Measurements from ENCODE around the gene HTR3C. TPM values are rescaled to one million over a fixed set of nuclear protein-coding genes. Genes with fewer than 3 reads are reported as not detected.
"Not testable (repeated sequence)": the region's sequence is repeated elsewhere in the genome, so short reads cannot be mapped to it uniquely, and the experiment has no call there.

HTR3C gene
- total RNA-seq, 1 donor from 2014 or later = not detected

DNA sequence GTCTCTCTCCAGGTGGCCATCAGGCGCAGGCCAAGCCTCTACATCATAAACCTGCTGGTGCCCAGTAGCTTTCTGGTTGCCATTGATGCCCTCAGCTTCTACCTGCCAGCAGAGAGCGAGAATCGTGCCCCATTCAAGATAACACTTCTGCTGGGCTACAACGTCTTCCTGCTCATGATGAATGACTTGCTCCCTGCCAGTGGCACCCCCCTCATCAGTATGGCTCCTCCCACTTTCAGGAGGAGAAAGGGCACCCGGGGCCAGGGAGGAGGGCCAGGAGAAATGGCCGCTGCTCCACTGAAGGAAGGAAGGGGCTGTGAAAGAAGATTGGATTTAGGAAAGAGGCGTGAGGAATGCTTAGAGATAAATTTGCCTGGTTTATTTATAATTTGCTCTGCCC, 6.6 kb downstream of the HTR3C start:
- H3K4me1 Mint-ChIP-seq (ENCODE audit: low read depth) = no peaks in the 10 kb centered on the region
- H3K9me3 Mint-ChIP-seq (ENCODE audit: low read depth) = no peaks in the 10 kb centered on the region
- TF ChIP-seq, protein P1, sequence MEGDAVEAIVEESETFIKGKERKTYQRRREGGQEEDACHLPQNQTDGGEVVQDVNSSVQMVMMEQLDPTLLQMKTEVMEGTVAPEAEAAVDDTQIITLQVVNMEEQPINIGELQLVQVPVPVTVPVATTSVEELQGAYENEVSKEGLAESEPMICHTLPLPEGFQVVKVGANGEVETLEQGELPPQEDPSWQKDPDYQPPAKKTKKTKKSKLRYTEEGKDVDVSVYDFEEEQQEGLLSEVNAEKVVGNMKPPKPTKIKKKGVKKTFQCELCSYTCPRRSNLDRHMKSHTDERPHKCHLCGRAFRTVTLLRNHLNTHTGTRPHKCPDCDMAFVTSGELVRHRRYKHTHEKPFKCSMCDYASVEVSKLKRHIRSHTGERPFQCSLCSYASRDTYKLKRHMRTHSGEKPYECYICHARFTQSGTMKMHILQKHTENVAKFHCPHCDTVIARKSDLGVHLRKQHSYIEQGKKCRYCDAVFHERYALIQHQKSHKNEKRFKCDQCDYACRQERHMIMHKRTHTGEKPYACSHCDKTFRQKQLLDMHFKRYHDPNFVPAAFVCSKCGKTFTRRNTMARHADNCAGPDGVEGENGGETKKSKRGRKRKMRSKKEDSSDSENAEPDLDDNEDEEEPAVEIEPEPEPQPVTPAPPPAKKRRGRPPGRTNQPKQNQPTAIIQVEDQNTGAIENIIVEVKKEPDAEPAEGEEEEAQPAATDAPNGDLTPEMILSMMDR (IDR thresholded peaks at IDR 0.05) = no peak
- DNase-seq (ENCODE audit: low spot score) = no peak
- H3K27me3 Mint-ChIP-seq (ENCODE audit: low read depth) = peaks cover 31% of the 10 kb centered on the region
- no peak overlapping the region for H3K4me3 Mint-ChIP-seq (ENCODE audit: unreplicated experiment)
- H3K36me3 Mint-ChIP-seq (ENCODE audit: low read depth) = no peaks in the 10 kb centered on the region
- no peak overlapping the region for H3K27ac Mint-ChIP-seq (ENCODE audit: unreplicated experiment)

GRCh38 chr3:184062637-184063036, 9.8 kb downstream of the HTR3C start:
- Mint-ChIP-seq H3K36me3 (ENCODE audit: low read depth) (no peaks in the 10 kb centered on the region), H3K4me3 (ENCODE audit: unreplicated experiment) (no peak overlapping the region), H3K4me1 (ENCODE audit: low read depth) (no peaks in the 10 kb centered on the region), H3K27ac (ENCODE audit: unreplicated experiment) (no peak overlapping the region), H3K27me3 (ENCODE audit: low read depth) (peaks cover 20% of the 10 kb centered on the region), H3K9me3 (ENCODE audit: low read depth) (no peaks in the 10 kb centered on the region)
- no peak for DNase-seq (ENCODE audit: low spot score)
- TF ChIP-seq, protein P1 (IDR thresholded peaks at IDR 0.05) = no peak

- Mint-ChIP-seq H3K4me3 (ENCODE audit: unreplicated experiment) (no peak overlapping the region), H3K4me1 (ENCODE audit: low read depth) (no peaks in the 10 kb centered on the region), H3K9me3 (ENCODE audit: low read depth) (no peaks in the 10 kb centered on the region), H3K27me3 (ENCODE audit: low read depth) (peaks cover 8% of the 10 kb centered on the region), H3K36me3 (ENCODE audit: low read depth) (no peaks in the 10 kb centered on the region), H3K27ac (ENCODE audit: unreplicated experiment) (no peak overlapping the region)
- TF ChIP-seq, protein P1 (IDR thresholded peaks at IDR 0.05) = no peak
- no peak for DNase-seq (ENCODE audit: low spot score)
Observed at GRCh38 chr3:184066211-184066610, 13.4 kb downstream of the HTR3C start.

GRCh38 chr3:184067573-184068055, 14.8 kb downstream of the HTR3C start:
- Mint-ChIP-seq H3K9me3 (ENCODE audit: low read depth) (no peaks in the 10 kb centered on the region), H3K36me3 (ENCODE audit: low read depth) (no peaks in the 10 kb centered on the region), H3K27me3 (ENCODE audit: low read depth) (peaks cover 5% of the 10 kb centered on the region), H3K4me1 (ENCODE audit: low read depth) (no peaks in the 10 kb centered on the region), H3K27ac (ENCODE audit: unreplicated experiment) (no peak overlapping the region), H3K4me3 (ENCODE audit: unreplicated experiment) (no peak overlapping the region)
- TF ChIP-seq, protein P1 (IDR thresholded peaks at IDR 0.05) = no peak
- no peak for DNase-seq (ENCODE audit: low spot score)

DNA sequence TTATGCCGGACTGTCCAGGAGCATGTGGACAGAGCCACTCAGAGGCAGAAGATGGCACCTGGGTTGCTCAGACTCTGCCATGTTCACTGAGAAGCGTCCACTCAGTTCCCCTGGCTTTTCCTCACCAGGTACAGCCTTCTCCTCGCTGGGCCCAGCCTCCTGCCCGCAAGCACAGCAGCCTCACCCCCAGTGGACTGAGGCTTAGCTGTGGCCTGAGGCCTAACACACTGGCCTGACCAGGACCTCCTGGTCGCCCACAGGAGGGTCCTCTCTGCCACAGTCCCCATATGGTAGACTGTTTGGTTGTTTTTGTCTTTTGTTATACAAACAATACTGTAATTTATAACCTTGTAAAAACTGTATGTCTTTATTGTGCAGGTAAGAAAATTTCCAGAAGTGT, 15.5 kb downstream of the HTR3C start:
- Mint-ChIP-seq H3K27me3 (ENCODE audit: low read depth) (peaks cover 3% of the 10 kb centered on the region), H3K4me1 (ENCODE audit: low read depth) (no peaks in the 10 kb centered on the region), H3K27ac (ENCODE audit: unreplicated experiment) (no peak overlapping the region), H3K4me3 (ENCODE audit: unreplicated experiment) (no peak overlapping the region), H3K36me3 (ENCODE audit: low read depth) (no peaks in the 10 kb centered on the region), H3K9me3 (ENCODE audit: low read depth) (no peaks in the 10 kb centered on the region)
- TF ChIP-seq, protein P1 (IDR thresholded peaks at IDR 0.05) = no peak
- no peak for DNase-seq (ENCODE audit: low spot score)

DNA sequence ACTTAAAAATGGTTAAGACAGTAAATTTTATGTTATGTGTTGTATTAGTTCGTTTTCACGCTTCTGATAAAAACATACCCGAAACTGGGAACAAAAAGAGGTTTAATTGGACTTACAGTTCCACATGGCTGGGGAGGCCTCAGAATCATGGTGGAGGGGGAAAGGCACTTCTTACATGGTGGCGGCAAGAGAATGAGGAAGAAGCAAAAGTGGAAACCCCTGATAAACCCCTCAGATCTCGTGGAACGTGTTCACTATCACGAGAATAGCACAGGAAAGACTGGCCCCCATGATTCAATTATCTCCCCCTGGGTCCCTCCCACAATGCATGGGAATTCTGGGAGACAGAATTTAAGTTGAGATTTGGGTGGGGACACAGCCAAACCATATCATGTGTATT, 18.3 kb downstream of the HTR3C start:
- H3K27ac Mint-ChIP-seq (ENCODE audit: unreplicated experiment) = not testable (repeated sequence)

More for the DNA sequence above, 18.3 kb downstream of the HTR3C start:
- not testable (repeated sequence) for DNase-seq (ENCODE audit: low spot score); H3K4me1 Mint-ChIP-seq (ENCODE audit: low read depth); H3K4me3 Mint-ChIP-seq (ENCODE audit: unreplicated experiment); H3K9me3 Mint-ChIP-seq (ENCODE audit: low read depth); H3K36me3 Mint-ChIP-seq (ENCODE audit: low read depth)
- peaks cover 11% of the 10 kb centered on the region for H3K27me3 Mint-ChIP-seq (ENCODE audit: low read depth)
